ENCODE results near the gene ARHGAP21. TPM values are rescaled to one million over a fixed set of nuclear protein-coding genes. Genes with fewer than 3 reads are reported as not detected.

ARHGAP21 gene
- total RNA-seq, 1 donor from 2014 or later: 30.0 TPM

DNA sequence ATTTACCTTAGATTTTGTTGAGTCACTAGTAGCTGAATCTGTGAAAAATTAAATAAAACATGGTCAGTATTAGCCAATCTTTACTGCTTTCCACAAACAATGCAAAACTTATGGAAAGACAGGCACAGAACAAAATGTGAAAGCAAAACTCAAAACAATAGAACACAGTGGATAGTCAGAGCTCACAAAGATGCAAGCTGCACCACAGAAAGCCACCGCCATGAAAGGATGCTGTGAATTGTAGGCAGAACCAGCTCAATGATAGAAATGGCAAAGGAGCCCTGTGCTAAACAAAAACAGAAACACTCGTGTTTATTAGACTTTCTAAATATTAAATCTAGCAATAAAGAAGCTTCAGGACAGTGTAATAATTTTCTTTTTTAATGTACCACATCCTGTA lies 134.4 kb downstream of the ARHGAP21 start:
- intact Hi-C loops (cut with micrococcal nuclease): no loop called here

DNA sequence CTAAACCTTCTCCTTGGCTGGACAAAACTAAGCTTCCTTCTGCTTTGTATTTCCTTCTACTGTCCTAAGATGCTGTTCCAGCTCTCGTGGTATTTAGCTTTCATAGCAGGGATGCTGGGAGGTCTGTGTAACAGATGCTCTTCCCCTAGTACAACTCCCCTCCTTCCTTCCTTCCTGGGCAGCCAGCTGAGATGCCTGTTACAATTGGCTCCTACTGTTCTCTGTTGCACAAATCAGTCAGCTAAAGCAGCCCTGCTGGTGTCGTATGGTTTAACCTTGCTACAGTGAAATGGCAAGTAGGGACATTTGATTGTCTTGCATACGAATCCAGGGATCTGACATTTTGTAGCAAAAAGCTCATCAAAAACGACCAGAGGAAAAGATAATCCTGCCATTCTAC lies 143.8 kb downstream of the ARHGAP21 start:
- intact Hi-C loops (cut with micrococcal nuclease): no loop called here

DNA sequence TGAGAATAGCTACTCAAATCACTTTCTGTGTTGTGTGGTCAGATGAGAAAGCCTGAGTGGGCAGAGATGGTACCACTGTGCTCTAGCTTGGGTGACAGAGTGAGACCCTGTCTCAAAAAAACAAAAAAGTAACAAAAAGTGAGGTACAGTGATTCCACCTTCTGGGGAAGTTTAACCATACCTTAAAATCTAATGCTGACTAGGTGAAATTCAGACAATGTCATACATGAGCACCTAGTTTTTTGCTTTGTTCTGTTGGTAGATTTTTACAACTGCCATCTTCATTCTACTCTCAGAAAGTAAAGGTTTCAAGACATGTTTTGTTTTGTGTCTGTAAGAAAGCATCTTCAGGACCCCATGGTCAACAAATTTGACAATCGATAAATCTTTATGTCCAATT lies 144.2 kb downstream of the ARHGAP21 start:
- intact Hi-C loops (cut with micrococcal nuclease): no loop called here

DNA sequence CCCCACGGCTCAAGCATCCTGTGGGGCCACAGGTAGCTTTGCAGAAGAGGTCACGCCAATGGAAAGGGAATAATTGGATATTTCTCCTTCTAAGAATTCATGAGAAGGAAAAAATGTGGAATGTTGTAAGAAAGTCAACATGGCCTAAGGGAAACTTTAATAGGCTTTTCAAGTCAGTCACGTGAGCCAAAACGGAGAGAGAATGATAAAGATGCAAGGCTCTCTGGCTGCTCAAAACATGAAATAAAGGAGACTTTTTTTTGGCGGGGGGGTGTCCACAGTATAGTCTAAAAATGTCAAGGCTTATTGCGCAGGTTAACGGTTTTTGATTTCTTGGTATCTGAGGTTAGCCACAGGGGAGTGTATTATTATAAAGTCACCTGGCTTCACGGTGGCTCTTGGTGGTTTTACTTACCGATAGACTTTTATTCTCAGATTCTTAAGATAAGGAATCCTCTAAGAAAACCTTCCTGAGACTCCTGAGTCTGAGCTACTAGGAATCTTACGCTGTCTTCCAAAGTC lies 148.1 kb downstream of the ARHGAP21 start:
- intact Hi-C loops (cut with micrococcal nuclease): no loop called here

DNA sequence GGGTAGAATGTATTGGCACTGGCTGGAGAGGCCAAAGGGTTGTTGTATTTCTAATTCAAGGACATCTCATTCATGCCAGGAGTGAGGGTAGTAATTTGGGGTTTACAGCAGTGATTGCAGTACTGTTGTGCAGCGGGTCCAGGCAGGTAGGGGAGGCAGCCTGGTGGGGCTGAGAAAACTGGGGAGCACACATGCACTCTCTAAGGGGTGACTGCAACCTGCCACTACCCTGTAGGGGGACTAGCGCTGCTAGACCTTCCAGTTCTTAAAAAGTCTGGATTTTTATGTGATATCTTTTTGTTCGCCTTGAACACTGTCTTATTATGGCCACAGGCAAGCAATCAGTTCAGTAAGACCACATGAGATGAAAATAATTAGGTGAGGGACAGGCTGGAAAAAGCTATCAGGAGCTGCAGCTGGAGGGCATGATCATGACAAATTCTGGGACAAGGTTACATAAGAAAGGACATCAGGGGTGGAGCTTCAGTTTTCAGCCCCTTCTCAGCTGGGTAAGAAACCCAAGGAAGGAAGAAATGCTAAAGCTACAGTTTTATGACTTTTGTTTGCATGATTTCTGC lies 149.0 kb downstream of the ARHGAP21 start:
- intact Hi-C loops (cut with micrococcal nuclease): no loop called here

DNA sequence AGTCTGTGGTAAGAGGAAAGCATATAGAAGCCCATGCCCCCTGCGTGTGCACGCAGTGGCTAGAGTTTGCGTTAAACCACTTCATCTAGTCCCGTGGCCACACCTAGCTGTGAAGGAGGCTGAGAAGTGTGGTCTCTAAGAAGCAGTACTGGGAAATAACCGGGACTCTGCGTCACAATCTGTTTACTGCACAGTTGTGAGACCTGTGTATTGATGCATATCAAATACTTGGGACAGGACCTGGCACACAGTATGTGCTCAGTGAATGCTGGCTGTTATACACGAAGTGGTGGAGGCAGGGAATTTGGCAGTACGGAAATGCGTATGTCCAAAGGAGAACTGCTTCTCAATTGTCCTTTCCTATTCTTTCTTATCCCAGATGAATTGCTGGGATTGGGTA lies 149.5 kb downstream of the ARHGAP21 start:
- intact Hi-C loops (cut with micrococcal nuclease): no loop called here

DNA sequence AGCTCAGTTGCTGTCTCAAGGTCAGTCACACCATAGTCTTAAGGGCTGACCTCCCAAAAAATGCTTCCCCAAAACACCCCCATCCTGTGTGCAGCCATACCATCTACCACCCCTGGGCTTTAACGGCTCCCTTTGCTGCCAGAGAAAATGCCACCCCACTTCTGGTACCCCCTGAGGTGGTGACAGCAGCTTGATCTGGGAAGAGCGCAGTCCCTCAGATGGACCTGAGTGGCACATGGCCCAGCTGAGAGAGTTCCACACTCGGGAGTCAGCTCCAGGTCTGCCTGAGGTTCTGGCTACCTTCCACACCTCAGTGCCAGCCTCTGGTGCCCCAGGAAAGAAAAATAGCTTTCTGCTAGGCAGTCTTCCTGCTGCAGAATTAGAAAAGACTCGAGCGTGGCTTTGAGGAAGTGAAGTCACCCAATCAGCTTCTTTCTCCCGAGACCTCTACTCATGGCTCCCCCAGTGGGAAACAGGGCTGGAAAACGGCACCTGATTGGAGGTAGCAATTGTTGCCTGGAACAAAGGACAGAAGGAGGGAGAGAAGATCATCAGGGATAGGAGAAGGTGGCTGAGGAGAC lies 151.7 kb downstream of the ARHGAP21 start:
- intact Hi-C loops (cut with micrococcal nuclease): no loop called here

DNA sequence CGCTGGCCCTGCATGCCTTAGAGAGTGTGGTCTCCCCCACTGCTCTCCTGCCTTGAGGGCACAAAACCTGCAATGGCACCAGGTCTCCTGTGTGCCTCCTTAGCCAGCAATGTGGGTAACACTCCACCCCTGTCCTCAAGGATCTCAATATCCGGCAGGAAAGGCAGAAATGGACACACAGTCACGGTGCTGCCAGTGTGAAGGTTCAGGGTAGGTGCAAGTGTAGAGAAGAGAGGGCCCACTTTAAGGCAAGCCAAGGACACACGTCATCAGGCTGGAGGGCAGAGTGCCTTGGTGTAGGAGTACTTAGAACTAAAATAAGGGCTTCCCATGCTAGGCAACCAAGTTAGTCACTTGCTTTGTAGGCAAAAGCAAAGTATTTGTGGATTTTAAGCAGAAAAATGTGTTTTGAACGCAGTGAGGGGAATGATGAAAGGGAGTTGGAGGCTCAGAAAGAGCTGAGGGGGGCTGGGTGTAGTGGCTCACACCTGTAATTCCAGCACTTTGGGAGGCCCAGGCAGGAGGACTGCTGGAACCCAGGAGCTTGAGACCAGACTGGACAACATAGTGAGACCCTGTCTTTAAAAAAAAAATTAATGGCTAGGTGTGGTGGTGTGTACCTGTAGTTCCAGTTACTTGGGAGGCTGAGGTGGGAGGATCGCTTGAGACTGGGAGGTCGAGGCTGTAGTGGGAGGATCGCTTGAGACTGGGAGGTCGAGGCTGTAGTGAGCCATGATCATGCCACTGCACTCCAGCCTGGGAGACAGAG lies 152.8 kb downstream of the ARHGAP21 start:
- intact Hi-C loops (cut with micrococcal nuclease): no loop called here

DNA sequence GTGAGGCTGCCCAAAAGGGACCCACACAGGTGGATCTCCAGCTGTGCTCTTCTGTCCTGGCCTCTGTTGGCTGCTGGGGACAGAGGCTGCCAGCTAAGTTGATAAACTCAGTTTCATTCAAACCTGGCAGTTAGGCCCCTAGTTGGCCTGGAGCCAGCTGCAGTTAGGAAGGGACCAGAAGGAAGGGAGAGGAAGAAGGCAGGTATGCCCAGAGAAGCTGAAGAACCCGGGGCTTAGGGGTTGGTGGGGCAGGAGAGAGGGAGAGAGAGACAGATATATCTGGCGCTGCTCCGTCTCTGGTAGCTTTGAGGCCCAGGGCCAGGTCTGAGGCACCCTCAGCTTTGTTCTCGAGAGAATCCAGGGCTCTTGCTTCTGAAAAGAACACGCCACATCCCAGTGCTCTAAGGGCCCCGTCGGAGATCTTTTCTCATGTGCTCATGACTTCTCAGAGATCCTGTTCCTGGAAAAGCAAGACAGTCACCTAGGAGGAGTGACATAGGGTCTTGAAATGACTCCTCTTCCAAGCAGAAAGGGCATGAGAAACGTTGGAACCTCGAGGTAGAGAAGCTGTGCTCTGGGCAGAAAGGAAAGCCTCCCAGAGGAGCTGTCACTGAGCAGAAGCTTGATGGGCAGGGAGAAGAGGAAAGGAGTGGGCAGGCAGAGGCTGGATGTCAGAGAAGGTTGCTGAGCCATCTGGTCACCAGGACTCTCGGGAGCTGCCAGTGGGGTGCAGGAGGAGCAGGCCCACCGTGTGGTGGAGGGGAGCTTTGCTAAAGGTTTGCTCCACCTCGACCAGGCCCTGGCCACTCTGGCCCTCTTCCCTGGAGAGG lies 153.6 kb downstream of the ARHGAP21 start:
- intact Hi-C loops (cut with micrococcal nuclease): no loop called here

DNA sequence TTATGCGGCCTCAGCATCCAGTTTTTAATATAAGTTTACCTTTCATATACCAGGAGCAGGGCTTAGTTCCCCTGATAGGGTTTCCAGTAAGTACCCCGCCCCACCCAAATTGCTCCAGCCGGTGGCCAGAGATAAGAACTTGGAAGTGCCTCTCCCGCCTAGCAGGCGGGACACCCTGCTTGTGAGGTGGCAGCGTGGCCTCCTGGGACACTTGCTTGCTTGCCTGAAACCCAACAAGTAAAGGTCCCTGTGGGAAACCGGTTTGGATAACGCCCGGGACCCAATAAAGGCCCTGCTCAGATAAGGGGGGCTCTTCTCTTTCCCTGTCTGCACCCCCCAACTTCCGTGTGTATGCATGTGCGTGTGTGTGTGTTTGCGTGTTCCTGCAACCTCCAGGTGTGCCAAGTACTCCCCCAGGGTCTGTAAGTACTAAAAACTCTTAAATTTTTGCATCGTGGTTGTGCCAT lies 154.3 kb downstream of the ARHGAP21 start:
- intact Hi-C loops (cut with micrococcal nuclease): no loop called here

DNA sequence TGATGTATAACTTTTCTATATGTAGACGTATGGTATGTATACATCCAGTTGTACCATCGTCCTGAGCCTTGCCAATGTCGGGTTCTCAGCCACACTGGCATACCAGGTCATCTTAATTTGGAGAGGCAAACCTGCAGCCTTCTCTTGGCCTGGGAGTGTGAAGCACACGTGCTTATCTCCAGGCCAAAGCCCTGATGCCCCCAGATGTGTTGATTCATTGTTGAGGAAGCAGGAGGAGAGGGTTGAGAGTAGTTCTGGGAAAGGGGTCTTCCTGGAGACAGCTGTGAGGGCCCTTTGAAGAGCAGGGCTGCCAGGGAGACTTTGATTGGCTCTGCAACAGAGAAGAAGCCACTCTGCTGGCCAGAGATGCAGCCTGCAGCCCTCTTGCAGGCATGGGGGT lies 155.6 kb downstream of the ARHGAP21 start:
- intact Hi-C loops (cut with micrococcal nuclease): no loop called here

DNA sequence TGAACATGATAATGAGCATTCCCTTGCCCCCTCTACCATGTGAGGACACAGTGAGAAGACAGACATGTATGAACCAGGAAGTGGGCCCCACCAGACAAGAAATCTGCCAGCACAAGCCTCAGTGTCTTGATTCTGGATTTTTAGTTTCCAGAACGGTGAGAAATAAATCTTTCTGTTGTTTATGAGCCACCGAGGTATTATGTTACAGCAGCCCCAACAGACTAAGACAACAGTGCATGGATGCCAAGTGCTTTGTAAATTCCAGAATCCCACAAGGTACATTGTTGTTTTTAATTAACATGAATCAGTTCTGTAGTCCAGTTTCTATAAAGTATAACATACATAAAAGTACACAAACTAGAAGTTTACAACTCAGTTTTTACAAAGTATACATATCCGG lies 162.2 kb downstream of the ARHGAP21 start:
- intact Hi-C loops (cut with micrococcal nuclease): no loop called here

DNA sequence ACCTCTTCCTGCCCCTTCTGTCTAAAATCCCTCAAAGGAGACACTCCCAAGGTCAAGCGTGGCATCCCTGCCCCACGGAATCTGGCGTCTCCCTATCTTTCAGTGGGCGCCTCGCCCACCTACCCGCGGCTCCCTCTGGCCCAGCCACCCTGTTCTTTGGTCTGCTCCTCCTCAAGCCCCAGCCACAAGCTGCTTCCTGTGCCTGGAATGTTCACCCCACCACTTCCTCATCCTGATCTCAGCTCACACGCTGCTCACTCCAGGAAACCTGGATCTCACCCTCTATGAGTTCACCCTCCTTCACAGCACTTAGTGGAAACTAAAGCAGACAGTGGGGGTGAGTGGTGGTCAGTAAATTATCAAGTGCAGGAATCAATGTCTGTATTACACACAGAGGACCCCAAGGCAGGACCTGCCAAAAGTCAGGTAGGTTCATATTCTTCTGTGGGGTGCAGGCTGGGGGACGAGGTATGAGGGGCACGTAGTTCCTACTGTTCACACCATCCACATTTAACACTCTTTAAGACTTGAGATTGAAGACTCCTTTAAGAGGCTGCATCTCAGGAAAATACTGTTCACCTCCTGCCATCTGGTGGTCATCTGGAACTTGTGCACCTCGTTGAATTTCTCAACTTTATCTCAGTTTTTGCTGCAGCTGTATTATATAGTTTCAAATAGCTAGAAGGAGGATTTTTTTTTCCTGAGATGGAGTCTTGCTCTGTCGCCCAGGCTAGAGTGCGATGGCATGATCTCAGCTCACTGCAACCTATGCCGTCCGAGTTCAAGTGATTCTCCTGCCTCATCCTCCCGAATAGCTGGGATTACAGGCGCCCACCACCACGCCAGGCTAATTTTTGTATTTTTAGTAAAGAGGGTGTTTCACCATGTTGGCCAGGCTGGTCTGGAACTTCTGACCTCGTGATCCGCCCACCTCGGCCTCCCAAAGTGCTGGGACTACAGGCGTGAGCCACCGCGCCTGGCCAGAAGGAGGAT lies 166.6 kb downstream of the ARHGAP21 start:
- intact Hi-C loops (cut with micrococcal nuclease): no loop called here

DNA sequence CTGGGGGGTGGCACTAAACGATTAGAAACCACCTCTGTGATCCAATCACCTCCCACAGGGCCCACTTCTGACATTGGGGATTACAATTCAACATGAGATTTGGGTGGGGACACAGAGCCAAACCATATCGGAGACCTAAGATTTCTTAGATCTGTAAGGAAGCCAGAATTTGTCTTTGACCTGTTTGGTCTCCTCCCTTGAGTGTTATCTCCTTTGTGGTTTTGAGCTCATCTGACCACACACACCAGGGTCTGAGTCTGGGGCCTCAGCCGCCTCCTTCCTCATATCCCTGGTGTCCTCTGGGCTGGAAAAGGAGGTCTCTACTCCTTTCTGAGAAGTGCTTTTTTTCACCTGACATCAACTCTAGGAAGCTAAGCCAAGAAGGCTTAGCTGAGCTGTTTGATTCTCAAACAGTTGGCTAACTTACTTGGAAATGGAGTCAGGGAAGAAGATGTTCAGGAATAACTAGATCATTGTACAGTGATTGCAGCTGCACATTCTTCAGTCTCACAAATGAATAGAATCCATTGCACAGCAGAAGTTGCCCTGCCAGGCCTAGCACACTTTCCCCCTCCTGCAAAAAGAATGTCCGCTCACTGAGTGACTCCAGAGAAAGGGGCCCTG lies 167.4 kb downstream of the ARHGAP21 start:
- intact Hi-C loops (cut with micrococcal nuclease): no loop called here

DNA sequence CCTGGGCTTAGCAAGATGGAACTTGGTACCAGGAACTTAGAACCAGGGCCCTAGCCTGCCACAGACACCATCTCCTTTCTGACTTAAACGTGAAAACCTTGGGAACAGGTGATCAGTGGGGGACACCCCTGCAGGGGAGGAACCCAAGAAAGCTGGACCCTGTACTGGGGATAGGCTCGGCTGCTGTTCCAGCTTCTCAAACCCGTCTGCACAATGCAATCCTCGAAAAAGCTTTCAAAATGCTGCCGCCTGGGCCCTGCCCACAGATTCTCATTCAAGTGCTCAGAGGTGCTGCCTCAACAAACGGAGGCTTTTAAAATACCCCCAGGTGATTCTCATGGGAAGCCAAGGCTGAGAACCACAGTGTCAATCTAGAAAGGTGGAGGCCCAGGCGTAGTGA lies 169.7 kb downstream of the ARHGAP21 start:
- intact Hi-C loops (cut with micrococcal nuclease): no loop called here

DNA sequence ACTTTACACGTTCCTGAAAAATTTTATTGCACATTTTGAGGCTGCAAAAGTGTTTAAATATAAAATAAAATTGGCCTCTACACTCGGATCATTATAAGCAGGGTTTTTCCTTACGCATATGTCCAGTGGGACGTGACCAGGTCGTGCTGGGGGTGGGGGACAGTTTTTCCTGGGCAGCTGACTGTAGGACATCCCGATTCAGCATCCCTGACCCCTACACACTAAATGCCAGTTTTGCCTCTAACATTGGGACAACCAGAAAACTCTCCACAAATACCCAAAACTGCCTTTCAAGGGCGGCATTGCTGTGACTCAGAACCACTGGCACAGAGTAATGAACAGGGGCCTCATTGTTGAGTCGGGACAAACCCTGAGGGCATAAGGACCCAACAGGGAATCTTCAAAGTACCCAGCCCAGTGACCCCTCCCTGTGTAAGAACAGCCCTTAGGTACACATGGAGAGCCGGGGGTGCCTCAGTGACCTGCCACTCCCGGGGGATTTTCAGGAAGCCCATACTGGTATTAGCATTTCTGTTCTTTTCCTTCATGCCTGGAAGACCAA lies 170.6 kb downstream of the ARHGAP21 start:
- intact Hi-C loops (cut with micrococcal nuclease): no loop called here

DNA sequence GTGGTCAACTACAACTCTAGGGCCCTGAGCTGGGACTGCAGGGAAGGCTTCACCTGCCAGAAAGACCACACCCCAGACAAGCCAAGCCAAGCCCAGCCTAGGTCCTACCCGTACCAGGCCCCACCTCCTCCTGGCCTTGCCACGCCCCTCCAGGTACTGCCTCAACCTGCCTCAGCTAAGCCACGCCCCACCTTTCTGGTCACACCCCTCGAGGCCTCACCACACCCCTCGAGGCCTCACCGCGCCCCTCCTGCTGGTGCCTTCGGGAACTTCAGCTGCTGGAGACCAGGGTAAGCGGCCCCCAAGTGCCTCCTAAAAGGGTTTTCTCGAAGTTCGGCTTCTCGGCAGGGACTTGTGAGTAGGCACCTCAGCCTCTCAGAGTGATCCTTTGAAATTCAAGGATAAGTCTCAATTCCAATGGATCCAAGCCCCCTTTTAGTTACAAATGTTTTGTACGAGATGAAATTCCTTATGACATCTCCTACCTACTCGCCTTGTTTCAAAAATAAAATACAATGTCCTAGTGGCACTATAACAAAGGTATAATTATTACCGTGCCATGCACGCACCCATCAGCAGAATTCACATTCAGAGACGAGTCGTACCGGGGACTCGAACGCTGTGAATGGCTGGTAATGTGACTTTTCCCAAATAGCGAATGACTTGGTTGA lies 171.2 kb downstream of the ARHGAP21 start:
- intact Hi-C loops (cut with micrococcal nuclease): no loop called here

DNA sequence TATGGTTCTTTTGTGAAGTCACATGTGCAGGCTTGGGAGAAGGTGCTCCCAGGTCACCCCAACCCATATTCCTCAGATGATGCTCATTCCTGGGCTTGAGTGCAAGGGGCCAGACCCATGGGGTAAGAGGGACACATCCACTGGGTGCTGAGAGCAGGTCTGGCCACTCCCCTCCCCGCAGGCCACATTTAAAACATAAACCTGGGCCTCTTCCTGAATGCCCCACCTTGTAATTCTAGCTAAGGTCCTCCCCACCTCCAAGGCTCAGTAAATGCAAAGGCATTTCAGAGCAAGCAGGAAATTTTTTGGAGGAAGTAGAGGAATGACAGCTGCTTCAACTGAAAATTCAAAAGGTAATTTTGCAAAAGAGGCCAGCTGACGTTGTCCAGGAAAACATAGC lies 172.5 kb downstream of the ARHGAP21 start:
- intact Hi-C loops (cut with micrococcal nuclease): no loop called here

DNA sequence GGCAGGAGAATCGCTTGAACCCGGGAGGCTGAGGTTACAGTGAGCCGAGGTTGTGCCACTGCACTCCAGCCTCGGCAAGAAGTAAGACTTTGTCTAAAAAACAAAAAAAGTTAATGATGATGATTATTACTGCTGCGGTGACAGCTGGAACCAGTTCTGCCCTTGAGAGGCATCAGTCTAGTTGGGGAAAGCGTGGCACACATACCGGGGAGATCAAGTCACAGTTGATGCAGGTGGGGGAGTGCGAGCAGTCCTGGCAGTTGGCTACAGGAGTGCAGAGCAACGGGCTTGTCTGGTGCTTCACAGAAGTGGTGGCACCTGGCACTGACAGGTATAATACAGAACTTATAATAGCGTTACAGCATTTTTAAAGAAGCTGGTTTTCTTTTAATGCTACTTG lies 173.0 kb downstream of the ARHGAP21 start:
- intact Hi-C loops (cut with micrococcal nuclease): no loop called here

All from T-helper 2 cell treated with Interferon-gamma antibody and Interleukin-4, amounts not matched to agents 100 ng/mL and 5 ng/mL, for 36 hours (primary cell).